NCI-H345 treated with DMSO at 0.1 percent for 48 hours (cell line): ENCODE data around the gene PPP1R12A.
"Not testable (repeated sequence)": the region's sequence is repeated elsewhere in the genome, so short reads cannot be mapped to it uniquely, and the experiment has no call there.

Experiments
- DNase-seq: peaks from one replicate; lab custom pipeline; 2025; ENCODE audit not compliant: unreplicated experiment; lab: John Stamatoyannopoulos, UW

The PPP1R12A gene

GRCh38 chr12:79935021-79935623 lies at the start of gene PPP1R12A:
Gene PPP1R12A, minus strand, starts transcription at chr12:79935097. Its CDS starts 166 bp downstream, at chr12:79934931.
- DNase-seq: peak; percentile 93

DNA sequence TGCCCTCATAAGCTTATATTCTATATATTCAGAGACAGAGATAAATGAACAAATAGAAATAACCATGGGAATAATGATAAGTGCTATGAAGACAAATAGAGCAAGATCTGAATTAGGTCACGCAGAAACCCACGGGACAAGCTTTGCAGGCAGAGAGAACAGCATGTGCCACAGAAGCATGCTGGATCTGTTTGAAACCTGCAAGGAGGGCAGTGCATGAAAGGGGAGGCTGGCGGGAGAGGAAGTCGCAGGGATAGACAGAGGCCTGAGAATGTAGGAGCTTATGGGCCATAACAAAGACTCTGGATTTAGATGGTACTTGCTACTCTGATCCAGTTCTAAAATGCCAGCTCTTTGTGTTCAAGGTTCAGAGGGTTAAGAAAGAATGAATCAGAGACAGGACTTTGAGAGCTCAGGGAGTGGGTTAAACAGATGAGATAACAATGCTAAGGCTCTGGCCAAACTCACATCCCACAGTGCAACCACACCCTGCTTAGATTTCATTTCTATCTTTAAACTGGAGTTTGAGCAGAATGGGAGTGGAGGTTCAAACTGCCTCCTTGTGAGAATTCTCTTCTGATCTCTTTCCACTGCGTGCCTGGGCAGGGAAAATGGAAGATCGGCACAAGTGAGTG lies 49.2 kb upstream of the PPP1R12A start:
- DNase-seq: no peak

DNA sequence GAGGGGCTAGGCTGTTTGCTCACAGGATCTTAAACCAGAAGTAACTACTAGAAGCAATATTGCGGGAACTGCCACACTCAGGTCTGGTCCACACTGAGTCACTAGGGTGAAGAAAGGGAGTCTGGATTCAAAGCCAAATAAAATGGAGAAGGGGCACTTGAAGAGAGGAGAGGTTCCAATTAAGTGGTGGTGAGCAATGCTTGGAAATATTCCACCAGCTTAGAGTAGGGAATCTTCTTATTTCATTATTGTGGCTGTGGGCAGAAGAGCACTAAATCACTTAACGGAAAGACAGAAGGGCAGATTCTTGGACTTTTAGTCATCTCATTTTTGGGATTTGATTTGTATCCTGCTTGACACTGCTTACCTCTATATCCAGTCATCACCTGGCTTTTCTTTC lies 48.6 kb upstream of the PPP1R12A start:
- no peak for DNase-seq

DNA sequence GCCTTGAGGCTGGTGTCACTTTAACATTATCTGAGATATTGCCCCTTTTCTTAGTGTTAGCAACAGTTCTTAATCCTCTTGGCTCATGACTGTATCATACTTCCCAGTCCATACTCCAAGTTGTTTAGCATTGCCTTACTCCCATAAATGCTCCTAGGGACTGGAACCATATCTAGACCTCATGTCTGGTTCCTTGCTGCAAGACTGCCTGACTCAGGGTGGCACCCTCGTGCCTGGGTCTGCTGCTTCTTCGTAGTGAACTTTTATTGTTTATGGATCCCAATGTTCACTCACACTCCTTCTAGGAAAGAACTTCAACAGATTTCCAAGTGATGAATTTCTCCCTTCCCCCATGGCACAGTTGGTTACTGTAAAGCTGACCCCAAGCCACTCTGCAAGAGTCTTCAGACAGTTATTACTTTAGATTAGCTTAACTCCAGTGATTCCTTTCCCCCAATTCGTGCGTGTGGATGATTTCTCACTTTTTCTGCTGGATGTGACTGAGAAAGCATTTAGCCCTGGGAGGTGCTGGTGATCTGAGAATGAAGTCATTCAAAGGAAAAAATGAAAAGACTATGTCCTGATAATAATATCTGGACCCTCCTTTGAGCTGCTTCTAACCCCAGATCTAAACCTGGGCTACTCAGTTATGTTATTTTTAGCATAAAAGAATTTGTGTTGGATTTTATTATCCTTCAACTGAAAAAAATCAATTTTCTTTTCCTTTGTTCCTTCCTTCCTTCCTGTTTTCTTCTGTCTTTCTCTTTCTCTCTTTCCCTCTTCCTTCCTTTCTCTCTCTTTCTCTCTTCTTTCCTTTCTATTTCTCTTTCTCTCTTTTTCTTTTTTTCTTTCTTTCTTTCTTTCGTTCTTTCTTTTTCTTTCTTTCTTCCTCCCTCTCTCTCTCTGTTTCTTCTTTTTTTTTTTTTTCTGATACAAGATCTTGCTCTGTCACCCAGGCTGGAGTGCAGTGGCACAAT lies 47.5 kb upstream of the PPP1R12A start:
- DNase-seq: no peak

GRCh38 chr12:79978692-79979091 lies 43.8 kb upstream of the PPP1R12A start:
- DNase-seq: no peak

- not testable (repeated sequence) for DNase-seq
Observed at GRCh38 chr12:79977856-79978460, 43.1 kb upstream of the PPP1R12A start.

- no peak for DNase-seq
Observed at GRCh38 chr12:79975143-79975542, 40.2 kb upstream of the PPP1R12A start.

GRCh38 chr12:79973801-79974200 lies 38.9 kb upstream of the PPP1R12A start:
- DNase-seq: no peak

- DNase-seq: no peak
Observed at GRCh38 chr12:79964100-79964627, 29.3 kb upstream of the PPP1R12A start.

DNA sequence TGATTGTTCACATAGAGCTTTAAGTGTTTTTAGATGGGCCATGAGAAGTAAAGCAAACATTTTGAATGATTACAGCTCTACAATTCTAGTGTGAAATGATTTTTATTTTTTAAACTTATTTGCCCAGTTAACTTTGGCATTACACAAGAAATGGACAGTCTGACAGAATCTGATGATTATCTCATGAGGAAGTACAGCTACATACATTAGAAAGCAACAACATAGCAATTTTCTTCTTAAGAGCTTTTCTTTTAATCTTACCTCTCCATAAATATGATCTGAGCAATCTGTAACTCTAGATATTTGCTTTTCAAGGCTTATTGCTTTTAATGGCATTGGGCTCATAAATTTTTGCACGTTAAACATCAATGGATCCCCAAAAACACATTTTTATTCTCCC lies 26.5 kb upstream of the PPP1R12A start:
- DNase-seq: peak; percentile 27

- DNase-seq: no peak
Observed at GRCh38 chr12:79959484-79959883, 24.6 kb upstream of the PPP1R12A start.

DNA sequence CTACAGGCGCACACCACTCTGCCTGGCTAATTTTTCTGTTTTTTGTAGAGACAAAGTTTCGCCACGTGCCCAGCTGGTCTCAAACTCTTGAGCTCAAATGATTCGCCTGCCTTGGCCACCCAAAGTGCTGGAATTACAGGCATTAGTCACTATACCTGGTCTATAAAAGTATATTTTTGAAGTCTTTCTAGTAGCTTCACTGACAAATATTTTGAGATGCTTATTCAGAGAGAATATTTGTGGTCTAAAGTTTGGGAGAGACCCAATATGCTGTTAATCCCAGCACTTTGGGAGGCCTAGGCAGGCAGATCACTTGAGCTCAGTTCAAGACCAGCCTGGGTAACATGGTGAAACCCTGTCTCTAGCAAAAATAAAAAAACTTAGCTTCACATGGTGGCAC lies 22.0 kb upstream of the PPP1R12A start:
- DNase-seq: no peak

GRCh38 chr12:79955561-79955960 lies 20.7 kb upstream of the PPP1R12A start:
- no peak for DNase-seq

- no peak for DNase-seq
Observed at GRCh38 chr12:79954037-79954610, 19.2 kb upstream of the PPP1R12A start.

DNA sequence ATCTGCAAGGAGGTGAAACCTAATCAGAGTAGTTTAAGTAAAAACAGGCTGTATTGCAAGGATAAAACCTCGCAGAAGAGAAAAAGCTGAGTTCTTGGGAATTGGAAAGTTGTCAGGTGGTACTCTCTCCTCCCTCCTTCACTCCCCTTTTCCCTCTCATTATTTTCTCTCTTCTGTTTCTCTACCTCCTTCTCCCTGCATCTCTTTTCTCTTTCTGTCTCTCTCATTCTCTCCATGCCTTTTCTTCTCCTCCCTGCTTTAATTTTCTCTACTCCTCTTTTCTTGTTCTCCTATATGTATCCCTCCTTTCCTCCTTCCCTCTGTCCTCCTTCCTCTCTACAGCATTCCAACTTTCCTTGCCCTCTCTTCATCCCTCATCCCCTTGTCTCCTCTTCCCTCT lies 14.2 kb upstream of the PPP1R12A start:
- no peak for DNase-seq

- no peak for DNase-seq
Observed at GRCh38 chr12:79945433-79945832, 10.5 kb upstream of the PPP1R12A start.

DNA sequence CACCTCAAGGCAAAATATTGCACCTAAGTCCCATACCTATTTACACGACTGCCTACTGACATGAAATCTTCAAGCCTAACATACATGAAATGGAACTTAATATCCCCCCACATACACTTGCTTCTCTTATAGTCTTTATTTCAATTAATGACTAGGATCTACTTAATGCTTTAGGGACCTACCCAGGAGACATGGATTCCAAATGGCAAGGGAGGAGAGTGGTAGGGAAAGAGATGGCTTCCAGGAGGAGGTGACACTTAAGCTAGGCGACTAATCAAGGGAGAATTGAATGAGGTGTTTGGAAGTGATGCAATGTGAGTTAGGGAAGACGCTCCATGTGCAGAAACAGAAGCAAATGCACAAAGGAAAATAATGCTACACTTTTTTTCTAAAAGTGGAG lies 9.7 kb upstream of the PPP1R12A start:
- DNase-seq: no peak

DNA sequence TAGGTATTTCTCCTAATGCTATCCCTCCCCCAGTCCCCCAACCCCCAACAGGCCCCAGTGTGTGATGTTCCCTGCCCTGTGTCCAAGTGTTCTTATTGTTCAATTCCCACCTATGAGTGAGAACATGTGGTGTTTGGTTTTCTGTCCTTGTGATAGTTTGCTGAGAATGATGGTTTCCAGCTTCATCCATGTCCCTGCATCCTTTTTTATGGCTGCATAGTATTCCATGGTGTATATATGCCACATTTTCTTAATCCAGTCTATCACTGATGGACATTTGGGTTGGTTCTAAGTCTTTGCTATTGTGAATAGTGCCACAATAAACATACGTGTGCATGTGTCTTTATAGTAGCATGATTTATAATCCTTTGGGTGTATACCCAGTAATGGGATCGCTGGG lies 7.9 kb upstream of the PPP1R12A start:
- not testable (repeated sequence) for DNase-seq

DNA sequence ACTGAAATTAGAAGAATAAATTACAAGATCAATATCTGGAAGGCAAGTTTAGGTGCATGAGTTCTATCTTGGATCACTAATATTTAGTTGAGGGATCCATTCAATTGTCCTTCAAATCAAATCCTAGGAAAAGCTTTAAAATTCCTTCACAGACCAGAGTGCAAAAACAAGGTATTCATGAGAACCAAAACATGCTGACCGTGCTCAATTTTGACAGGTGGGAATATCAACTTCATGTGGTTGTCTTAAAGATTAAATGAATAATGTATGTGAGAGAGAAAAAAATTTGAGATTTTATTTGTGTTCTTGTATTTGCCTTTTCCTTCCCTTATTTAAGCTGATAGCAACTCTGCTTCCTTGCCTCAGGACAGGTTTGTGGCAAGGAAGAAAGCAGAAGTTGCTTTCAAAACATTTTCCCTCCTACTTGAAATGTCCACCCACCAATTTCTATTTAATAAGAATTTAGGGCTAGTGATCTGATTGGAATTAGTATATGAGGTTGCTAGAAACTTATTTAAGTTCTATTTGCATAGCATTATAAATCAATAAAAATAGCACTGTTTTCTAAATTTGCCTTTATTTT lies 4.9 kb upstream of the PPP1R12A start:
- DNase-seq: no peak

DNA sequence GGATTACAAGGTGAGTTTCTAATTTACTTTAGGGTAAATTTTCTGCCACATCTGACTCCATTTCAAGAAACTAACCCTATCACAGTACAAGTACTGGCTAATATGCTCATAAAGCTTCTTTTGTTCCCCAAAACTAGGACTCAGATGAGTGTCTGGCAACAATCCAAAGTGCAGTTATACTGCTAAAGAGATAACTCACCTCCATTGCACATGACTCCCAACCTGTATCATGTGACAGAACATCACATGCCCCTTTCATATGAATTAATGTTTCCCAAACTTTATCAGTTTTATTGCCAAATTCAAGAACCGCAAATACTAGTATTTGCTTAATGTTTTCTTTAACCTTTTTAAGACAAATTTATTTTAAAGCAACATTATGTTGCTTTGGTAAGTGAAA lies 3.9 kb upstream of the PPP1R12A start:
- no peak for DNase-seq
